Diencephalon (tissue), 1 donor: ENCODE results near the gene KIF2C. TPM values are rescaled to one million over a fixed set of nuclear protein-coding genes. Genes with fewer than 3 reads are reported as not detected.

ENCODE experiments used
- small RNA-seq: library from RNA; depleted of rRNA; stranded (forward); fragments of <200 nt; gene quantifications from one replicate; pipeline ENCODE3, GENCODE V24; 2014
- total RNA-seq: library from RNA; depleted of rRNA; stranded (reverse); fragments of >200 nt; gene quantifications from one replicate; pipeline ENCODE4 v1.2.3, GENCODE V29; 2014

KIF2C gene
- 6.5 TPM for total RNA-seq

DNA sequence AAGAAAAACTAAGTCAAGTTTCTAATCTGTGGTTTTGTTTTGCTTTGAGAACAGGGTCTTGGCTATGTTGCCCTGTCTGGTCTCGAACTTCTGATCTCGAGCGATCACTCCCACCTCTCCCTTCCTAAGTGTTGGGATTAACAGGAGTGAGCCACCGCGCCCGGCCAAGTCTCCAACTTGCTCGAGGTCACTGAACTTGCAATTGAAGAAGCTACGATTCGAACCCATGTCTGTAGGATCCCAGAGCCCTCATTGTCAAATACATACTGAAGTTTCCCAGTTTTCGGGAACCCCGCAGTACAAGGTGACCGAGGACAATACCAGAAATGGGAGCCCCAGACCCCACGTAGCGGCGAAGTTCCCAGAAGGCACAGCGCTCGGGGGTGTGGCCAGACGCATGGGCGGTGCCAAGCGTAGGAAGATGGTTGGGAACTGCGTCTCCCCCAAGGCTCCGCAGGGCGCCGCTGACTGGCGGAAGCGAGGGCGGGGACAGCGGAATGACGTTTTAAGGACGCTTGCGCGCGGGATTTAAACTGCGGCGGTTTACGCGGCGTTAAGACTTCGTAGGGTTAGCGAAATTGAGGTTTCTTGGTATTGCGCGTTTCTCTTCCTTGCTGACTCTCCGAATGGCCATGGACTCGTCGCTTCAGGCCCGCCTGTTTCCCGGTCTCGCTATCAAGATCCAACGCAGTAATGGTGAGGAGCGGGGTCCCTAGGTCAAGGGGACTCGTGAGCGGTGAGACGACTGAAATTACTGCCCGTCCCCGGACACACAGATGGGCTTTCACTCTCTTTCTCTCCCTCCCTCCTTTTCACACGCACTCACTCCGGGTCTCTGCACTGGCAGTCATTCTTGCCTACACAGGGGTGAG is at the start of gene KIF2C:
Gene KIF2C (plus strand): TSS at position 531 of the 872 bp plus-strand sequence. CDS start 96 bp downstream, at position 627.

DNA sequence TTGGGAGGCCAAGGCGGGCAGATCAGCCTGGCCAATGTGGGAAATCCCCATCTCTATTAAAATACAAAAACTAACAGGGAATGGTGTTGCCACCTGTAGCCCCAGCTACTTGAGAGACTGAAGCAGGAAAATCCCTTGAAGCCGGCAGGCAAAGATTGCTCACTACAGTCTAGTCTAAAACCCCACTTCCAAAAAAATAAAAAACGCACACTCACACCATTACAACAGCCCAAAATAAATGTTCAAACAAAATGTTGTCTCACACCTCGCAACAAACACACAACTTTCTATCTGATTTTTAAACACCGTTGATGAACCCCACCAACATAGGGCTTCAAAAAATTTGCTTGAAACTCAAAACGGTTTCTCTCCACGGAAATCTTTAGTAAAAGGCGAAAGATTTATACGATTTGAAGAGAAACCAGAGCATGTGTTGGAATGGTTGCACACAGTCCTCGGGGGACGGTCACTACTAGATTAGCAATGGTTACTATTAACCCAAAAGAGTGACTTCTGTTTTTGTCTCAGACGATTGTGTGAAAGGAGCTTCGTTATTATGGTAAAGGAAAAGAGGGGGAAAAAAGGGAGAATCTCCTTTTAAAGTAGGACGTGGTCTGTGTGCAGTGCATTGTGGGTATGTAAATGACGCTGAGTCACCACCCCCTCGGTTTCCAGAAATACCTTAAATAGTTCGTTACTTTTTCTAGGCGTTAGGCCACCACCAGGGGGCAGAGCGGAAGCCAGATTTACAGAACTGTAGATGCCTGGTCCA is 8.7 kb upstream of the KIF2C start, which contains the start of gene RNU5D-1:
Gene RNU5D-1 (minus strand): TSS at position 430 of the 772 bp plus-strand sequence.

DNA sequence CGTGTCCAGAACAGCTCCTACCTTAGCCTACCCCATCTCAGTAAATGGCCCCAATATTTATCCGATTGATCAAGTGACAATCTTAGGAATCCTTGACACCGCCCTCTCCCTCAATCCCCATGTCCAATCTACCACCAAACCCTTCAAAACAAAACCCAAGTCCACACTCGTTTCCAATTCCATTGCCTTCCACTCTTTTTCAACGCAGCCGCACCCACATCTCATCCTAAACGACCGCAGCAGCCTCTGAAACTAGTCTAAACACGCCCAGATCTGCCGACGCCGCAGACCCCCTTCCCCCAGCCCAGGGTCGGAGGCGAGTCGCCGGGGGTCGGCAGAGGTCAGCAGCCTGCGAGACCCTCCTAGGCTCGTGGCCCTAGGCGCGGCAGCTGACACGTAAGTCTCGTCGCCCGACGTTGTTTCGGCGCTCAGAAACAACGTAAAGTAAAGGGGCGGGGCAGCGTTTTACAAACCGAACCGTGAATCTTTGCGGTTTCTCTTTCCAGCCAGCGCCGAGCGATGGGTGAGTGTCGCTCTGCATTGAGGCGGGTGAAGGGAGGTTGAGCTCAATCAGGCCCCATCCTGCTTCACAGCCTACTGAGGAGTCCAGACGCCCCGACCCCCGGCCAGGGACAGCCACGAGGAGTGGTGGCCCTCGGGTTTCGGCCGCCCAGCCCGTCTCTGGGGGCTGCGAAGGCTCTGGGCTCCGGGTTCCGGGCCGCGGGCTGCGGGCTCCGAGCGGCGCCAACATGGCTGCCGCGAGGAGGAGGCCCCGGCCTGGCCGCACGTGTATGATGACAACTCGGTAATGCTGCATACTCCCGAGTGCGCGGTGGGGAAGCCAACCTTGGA is 35.7 kb downstream of the KIF2C start, which contains the start of gene RPS8:
Gene RPS8 (plus strand): TSS at position 463 of the 852 bp plus-strand sequence. CDS start 57 bp downstream, at position 520.

DNA sequence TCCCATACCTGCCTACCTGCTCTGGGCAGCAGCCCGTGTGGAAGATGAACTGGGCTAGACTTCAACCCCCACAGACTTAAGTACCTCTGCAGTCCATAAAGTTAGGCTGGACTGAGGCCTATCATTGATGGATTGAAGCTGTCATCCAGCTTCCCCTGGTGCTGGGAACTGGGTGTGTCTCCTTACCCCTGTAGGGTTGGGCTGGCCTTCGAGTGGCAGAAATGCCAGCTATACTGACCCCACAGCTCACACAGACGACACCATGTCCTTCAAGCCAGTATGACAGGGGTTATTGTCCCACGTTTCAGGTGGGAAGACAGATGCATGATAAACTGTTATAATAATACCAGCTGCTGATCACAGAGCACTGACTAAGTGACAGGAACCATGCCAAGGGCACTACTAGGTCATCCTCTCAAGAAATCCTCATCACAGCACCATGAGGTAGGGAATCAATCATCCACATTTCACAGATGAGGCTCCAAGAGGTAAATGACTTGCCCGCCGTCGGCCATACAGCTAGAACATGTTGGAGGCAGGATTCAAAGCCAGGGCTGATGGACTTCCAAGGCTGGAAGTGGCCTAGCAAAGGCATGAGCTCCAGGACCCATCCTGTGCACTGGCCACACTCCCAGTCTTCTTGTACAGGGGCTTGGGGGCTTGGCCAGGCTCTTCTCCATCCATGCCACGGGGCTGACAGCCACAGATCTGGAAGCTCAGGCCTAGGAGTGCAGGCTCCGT is 48.7 kb downstream of the KIF2C start, which contains the start of gene BEST4:
Gene BEST4 (minus strand): TSS at position 51 of the 741 bp plus-strand sequence. CDS start 465 bp downstream, outside the sequence.

DNA sequence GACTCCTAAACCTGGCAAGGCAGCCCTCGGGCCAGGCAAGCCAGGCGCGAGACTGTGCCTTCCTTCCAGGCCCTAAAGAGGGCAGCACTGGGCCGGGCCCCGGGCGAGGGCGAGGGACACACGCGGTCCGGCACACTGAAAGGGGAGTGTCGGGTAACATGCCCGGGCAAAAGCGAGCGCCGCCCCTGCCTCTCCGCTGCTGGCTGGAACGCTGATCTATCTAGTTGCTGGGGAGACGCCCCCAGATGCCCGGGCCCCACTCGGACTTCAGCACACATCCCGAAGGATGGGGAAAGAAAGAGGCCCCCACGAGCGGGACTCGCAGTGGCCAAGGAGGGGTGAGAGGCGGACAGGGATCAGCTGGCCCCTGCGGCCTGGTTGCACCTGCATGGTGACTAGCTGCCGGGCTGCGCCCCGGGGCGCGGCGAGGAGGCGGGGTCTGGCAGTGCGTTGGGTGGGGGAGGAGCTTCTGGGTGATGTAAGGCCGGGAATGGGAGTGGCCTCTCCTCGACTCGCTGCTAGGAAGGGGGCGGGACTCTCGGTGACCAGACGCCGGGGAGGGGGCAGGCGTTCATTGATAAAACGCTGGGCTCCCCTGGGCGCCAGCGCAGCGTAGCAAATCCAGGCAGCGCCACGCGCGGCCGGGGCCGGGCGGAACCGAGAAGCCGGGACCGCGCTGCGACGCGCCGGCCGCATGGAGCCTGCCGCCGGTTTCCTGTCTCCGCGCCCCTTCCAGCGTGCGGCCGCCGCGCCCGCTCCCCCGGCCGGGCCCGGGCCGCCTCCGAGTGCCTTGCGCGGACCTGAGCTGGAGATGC is 60.3 kb downstream of the KIF2C start, which contains the start of gene PLK3:
Gene PLK3 (plus strand): TSS at position 608 of the 815 bp plus-strand sequence. CDS start 87 bp downstream, at position 695.

DNA sequence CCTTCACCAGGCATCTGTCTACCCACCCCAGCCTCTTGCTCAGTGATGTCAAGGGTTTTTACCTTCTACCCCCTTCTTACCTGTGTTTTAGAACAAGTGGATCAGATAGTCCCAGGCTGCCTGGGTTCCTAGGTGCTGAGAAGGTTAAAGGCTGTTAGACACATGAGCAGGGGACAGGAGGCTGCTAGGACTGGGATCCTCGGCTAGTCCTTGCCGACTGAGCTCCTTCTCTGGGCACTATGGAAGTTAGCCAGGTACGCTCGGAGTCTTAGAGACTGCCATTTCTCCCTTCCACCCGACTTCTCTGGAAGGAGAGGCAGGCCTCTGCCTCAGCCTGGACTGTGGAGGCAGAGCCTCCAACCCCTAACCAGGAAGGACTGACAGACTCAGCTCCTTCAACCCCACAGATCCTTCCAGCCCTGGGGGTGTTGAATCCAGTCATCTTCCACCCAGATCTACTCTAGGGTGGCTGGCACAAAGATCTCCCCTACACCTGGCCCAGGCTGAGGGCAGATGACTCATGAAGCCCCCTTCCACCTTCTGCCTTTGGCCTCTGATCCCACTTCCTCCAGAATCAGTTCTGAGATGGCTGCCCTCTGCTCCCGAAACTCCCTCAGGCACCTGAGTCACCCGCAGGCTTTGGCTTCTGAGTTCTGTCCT is 67.2 kb downstream of the KIF2C start, which contains the start of gene DYNLT4:
Gene DYNLT4 (minus strand): TSS at position 648 of the 660 bp plus-strand sequence. CDS start 683 bp downstream, outside the sequence.

DNA sequence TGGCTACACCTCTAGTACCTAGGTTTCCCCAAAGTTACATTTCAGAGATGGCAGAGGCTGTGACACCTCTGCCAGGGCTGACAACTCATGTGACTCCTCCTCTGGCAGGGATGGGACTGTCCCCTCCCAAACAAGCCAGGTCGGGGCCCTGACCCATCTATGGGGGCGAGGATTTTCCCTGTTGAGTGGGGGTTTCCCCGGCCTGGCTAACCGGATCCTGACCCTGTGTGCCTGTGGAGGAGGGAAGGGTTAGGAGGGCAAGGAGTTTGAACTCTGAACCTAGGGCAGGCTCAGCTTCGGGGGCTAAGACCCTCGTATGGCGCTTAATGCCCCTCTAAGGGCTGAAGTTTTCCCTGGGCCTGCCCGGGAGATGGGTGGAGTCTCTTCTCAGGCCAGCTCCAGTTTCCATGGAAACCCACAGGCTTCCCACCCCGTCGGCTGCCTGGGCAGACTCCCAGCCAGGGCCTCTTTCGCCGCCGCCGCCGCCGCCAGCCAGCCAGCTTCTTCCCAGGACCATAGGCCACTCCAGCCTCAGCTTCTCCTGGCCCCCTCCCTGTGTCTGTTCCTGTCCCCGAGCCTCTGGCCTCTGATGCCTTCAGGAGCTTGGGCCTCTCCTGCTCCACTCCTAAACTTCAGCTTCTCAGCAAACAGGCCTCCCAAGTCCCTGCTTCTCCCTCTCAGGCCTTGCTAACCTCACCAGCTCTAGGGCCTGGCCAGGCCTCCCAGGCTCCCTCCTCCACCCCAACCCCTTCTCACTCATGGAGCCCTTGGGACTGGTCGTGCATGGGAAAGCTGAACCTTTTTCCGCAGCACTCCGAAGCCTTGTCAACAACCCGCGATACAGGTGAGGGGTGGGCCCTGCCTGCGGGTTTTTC is 68.7 kb downstream of the KIF2C start, which contains the start of gene BTBD19:
Gene BTBD19 (plus strand): TSS at position 461 of the 875 bp plus-strand sequence. CDS start 298 bp downstream, at position 759.

Small RNA genes within 50 kb of the gene (small RNA-seq; reads per million reads assigned to genes)
- gene RNU5D-1 (46.9 reads per million, percentile 96 among the genes with 10 or more reads in this experiment), gene RNU5F-1 (3.8 reads per million, percentile 91 among the genes with 10 or more reads in this experiment), gene SNORD38A (62.8 reads per million, percentile 96 among the genes with 10 or more reads in this experiment), gene SNORD38B (not detected), gene SNORD46 (1,827 reads per million, percentile 99 among the genes with 10 or more reads in this experiment), gene SNORD55 (not detected)

Other genes with a start within 250 kb of the KIF2C start
- 8.5 TPM for gene TMEM53, start 65.4 kb upstream of the KIF2C start, total RNA-seq
- gene ARMH1, start 65.1 kb upstream of the KIF2C start, total RNA-seq: 5.8 TPM
- gene RNU5D-1, start 8.7 kb upstream of the KIF2C start, total RNA-seq: not detected
- gene RPS8, start 35.7 kb downstream of the KIF2C start, total RNA-seq: 1,149 TPM
- gene BEST4, start 48.3 kb downstream of the KIF2C start, total RNA-seq: 1.2 TPM
- gene PLK3, start 60.5 kb downstream of the KIF2C start, total RNA-seq: 11.5 TPM
- not detected for gene DYNLT4, start 67.5 kb downstream of the KIF2C start, total RNA-seq
- 1.8 TPM for gene BTBD19, start 68.7 kb downstream of the KIF2C start, total RNA-seq
- gene PTCH2, start 103.4 kb downstream of the KIF2C start, total RNA-seq: 1.2 TPM
- gene EIF2B3, start 246.8 kb downstream of the KIF2C start, total RNA-seq: 31.4 TPM